ENCODE data around the gene INPP5D. TPM values are rescaled to one million over a fixed set of nuclear protein-coding genes. Genes with fewer than 3 reads are reported as not detected.

INPP5D gene
- polyA plus RNA-seq, 1 of the 3 experiments (the other 2 are of a cell fraction) = 1.3 TPM

DNA sequence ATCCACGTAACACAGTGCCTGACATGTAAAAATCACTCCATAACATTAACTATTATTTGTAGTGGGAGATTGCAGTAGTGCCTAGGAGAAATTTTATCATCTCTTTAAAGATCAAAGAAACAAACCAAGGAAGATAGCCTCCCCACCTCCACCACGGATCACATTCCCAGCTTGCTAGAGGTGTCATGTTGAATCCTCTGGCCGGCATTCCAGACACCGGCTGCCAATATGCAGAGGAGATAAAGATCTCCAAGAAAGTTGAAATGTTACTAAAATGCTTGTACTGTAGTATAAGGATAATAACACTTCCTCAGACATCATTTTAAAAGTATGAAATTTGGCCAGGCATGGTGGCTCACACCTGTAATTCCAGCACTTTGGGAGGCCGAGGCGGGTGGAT is 185.3 kb downstream of the INPP5D start:
- no peaks in the 10 kb centered on the region for H3K79me2 ChIP-seq (ENCODE audit: insufficient read depth)
- POLR2A ChIA-PET = no interaction called here
- H3K9ac ChIP-seq = no peak overlapping the region
- no peak for TF ChIP-seq FOSL2 (IDR thresholded peaks at IDR 0.05; ENCODE audit: borderline replicate concordance, low read depth)
- peak; percentile 38 for TF ChIP-seq TCF12 (IDR thresholded peaks at IDR 0.05)
- TF ChIP-seq, protein P1, sequence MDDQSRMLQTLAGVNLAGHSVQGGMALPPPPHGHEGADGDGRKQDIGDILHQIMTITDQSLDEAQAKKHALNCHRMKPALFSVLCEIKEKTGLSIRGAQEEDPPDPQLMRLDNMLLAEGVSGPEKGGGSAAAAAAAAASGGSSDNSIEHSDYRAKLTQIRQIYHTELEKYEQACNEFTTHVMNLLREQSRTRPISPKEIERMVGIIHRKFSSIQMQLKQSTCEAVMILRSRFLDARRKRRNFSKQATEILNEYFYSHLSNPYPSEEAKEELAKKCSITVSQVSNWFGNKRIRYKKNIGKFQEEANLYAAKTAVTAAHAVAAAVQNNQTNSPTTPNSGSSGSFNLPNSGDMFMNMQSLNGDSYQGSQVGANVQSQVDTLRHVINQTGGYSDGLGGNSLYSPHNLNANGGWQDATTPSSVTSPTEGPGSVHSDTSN (IDR thresholded peaks at IDR 0.05) = peak; percentile 30; the same call in 1 of the 2 replicates
- H3K27me3 ChIP-seq (ENCODE audit: insufficient read depth) = no peaks in the 10 kb centered on the region
- no peaks in the 10 kb centered on the region for H3K9me2 ChIP-seq
- H3K4me1 ChIP-seq (ENCODE audit: control insufficient read depth in 1 of 2, insufficient read depth in 2 of 2, low read depth in 1 of 2, low read length in 1 of 2) = no peaks in the 10 kb centered on the region
- no peak for DNase-seq
- 63% methylated on average over 6 of the region's 6 CpGs for WGBS (ENCODE audit: low lambda C conversion rate)
- no peak overlapping the region for H3K4me3 ChIP-seq (ENCODE audit: low read depth in 2 of 2, low read length in 1 of 2)
- CTCF ChIA-PET = no interaction called here
- H3K9me3 ChIP-seq = no peaks in the 10 kb centered on the region
- H2AFZ ChIP-seq (ENCODE audit: low read depth) = no peak overlapping the region
- no peaks in the 10 kb centered on the region for H4K20me1 ChIP-seq (ENCODE audit: insufficient read depth)
- no peak overlapping the region for H3K4me2 ChIP-seq
- H3F3A ChIP-seq (replicated peaks; ENCODE audit: insufficient read depth) = peaks cover 4% of the 10 kb centered on the region
- no peaks in the 10 kb centered on the region for H3K36me3 ChIP-seq (replicated peaks in 1 of 2; ENCODE audit: control insufficient read depth in 1 of 2, insufficient read depth in 2 of 2, low read length in 1 of 2)
- peak overlapping the region in 1 of 2 experiments; percentile 7; a peak in 1 of 4 replicates for H3K27ac ChIP-seq (ENCODE audit: low read depth in 2 of 2, low read length in 1 of 2)

DNA sequence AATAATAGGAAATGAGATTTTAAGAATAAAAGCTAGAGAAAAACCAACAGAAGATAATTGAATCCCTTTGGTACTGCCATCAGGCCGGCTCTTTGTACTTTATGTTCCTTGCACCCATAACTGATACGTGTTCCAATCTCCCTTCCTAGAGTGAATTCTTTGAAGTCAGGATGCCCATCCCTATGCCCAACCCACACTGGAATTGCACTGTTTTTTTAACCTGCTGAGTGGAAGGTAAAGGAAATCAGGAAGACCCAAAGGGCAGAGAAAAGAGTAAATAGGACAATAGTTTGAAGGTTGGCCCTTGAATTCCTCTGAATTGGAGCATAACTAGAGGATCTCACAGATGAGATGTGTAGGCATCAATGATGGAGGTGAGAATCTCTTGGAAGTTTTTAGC is 187.0 kb downstream of the INPP5D start:
- Histone ChIP-seq H3F3A (replicated peaks; ENCODE audit: insufficient read depth) (peaks cover 4% of the 10 kb centered on the region), H3K9ac (no peak overlapping the region), H3K79me2 (ENCODE audit: insufficient read depth) (peaks cover 4% of the 10 kb centered on the region), H3K9me2 (no peaks in the 10 kb centered on the region), H4K20me1 (ENCODE audit: insufficient read depth) (no peaks in the 10 kb centered on the region), H3K9me3 (no peaks in the 10 kb centered on the region), H3K4me3 (ENCODE audit: low read depth in 2 of 2, low read length in 1 of 2) (no peak overlapping the region), H3K27me3 (ENCODE audit: insufficient read depth) (no peaks in the 10 kb centered on the region), H3K4me1 (ENCODE audit: control insufficient read depth in 1 of 2, insufficient read depth in 2 of 2, low read depth in 1 of 2, low read length in 1 of 2) (no peaks in the 10 kb centered on the region), H3K4me2 (no peak overlapping the region), H3K36me3 (replicated peaks in 1 of 2; ENCODE audit: control insufficient read depth in 1 of 2, insufficient read depth in 2 of 2, low read length in 1 of 2) (no peaks in the 10 kb centered on the region), H2AFZ (ENCODE audit: low read depth) (peak overlapping the region; percentile 85), H3K27ac (ENCODE audit: low read depth in 2 of 2, low read length in 1 of 2) (peak overlapping the region in 1 of 2 experiments; percentile 46; a peak in 3 of 4 replicates)
- CTCF ChIA-PET = interaction anchor here (1.3 kb wide), 1 partner anchor 393 kb away, joined by 4 read pairs; no protein-coding TSS in a partner anchor
- WGBS (ENCODE audit: low lambda C conversion rate) = 82% methylated on average over 2 of the region's 2 CpGs
- POLR2A ChIA-PET = no interaction called here
- no peak for DNase-seq
- TF ChIP-seq FOSL2 (IDR thresholded peaks at IDR 0.05; ENCODE audit: borderline replicate concordance, low read depth) (no peak), RCOR1 (IDR thresholded peaks at IDR 0.05; ENCODE audit: low read length) (no peak), IRF3 (IDR thresholded peaks at IDR 0.05; ENCODE audit: low read depth, low read length) (no peak), ELF1 (IDR thresholded peaks at IDR 0.05) (no peak), NFIC (IDR thresholded peaks at IDR 0.05; ENCODE audit: borderline replicate concordance) (no peak), YY1 (IDR thresholded peaks at IDR 0.05; ENCODE audit: low read depth) (no peak), RXRA (IDR thresholded peaks at IDR 0.05; ENCODE audit: borderline replicate concordance, low read depth) (no peak), CTCF (IDR thresholded peaks at IDR 0.05) (no peak), REST (IDR thresholded peaks at IDR 0.05; ENCODE audit: low read depth, low read length) (no peak), MEF2A (IDR thresholded peaks at IDR 0.05; ENCODE audit: borderline replicate concordance, low read depth) (no peak)
- TF ChIP-seq, protein P2, sequence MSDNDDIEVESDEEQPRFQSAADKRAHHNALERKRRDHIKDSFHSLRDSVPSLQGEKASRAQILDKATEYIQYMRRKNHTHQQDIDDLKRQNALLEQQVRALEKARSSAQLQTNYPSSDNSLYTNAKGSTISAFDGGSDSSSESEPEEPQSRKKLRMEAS (IDR thresholded peaks at IDR 0.05; ENCODE audit: low read depth) = no peak
